ENCODE results near the gene CDC42EP5. TPM values are rescaled to one million over a fixed set of nuclear protein-coding genes. Genes with fewer than 3 reads are reported as not detected.

Gene CDC42EP5
- total RNA-seq, 4 donors from 2014 or later, result 6.0 to 39.4 (median 9.8) TPM

GRCh38 chr19:54421521-54421920 is 51.6 kb downstream of the CDC42EP5 start:
- no peak for TF ChIP-seq POLR2A (IDR thresholded peaks at IDR 0.05)
- TF ChIP-seq CTCF (IDR thresholded peaks at IDR 0.05), result no peak
- peaks cover 0 to 26% (median 0%) of the 10 kb centered on the region in 3 donors for H3K4me1 ChIP-seq
- intact Hi-C loops (cut with DNase I), result no loop called here
- H3K27me3 ChIP-seq, result peaks cover 0 to 99% (median 4%) of the 10 kb centered on the region in 4 donors
- no CpG with 5 or more reads among the region's 7 CpGs for WGBS, 2 donors
- H3K27ac ChIP-seq, result no peak overlapping the region
- no peaks in the 10 kb centered on the region for H3K9me3 ChIP-seq
- DNase-seq, result no peak
- no peaks in the 10 kb centered on the region for H3K36me3 ChIP-seq
- no peak overlapping the region for H3K4me3 ChIP-seq

GRCh38 chr19:54421169-54421516 is 52.0 kb downstream of the CDC42EP5 start:
- Histone ChIP-seq H3K27me3 (peaks cover 0 to 99% (median 6%) of the 10 kb centered on the region in 4 donors), H3K9me3 (no peaks in the 10 kb centered on the region), H3K4me3 (no peak overlapping the region), H3K36me3 (no peaks in the 10 kb centered on the region), H3K27ac (peak overlapping the region in 1 of 4 donors; percentile 40), H3K4me1 (peaks cover 0 to 28% (median 0%) of the 10 kb centered on the region in 3 donors)
- no peak for DNase-seq
- WGBS, 2 donors, result 63% methylated on average over 3 of the region's 9 CpGs; no CpG with 5 or more reads in 1 of the 2 donors
- intact Hi-C loops (cut with DNase I), result no loop called here
- TF ChIP-seq CTCF (IDR thresholded peaks at IDR 0.05), result no peak

- peak overlapping the region in 1 of 4 donors; percentile 28 for H3K4me3 ChIP-seq
- intact Hi-C loops (cut with DNase I), result no loop called here
- peaks cover 0 to 99% (median 9%) of the 10 kb centered on the region in 4 donors for H3K27me3 ChIP-seq
- no peaks in the 10 kb centered on the region for H3K9me3 ChIP-seq
- no peaks in the 10 kb centered on the region for H3K36me3 ChIP-seq
- DNase-seq, result no peak
- TF ChIP-seq POLR2A (IDR thresholded peaks at IDR 0.05), result no peak
- TF ChIP-seq CTCF (IDR thresholded peaks at IDR 0.05), result no peak
- 20% methylated on average over 3 of the region's 37 CpGs; no CpG with 5 or more reads in 1 of the 2 donors for WGBS, 2 donors
- H3K4me1 ChIP-seq, result peaks cover 0 to 33% (median 0%) of the 10 kb centered on the region in 3 donors
- H3K27ac ChIP-seq, result peak overlapping the region in 1 of 4 donors; percentile 40
Measured at GRCh38 chr19:54420383-54421168, 52.5 kb downstream of the CDC42EP5 start.

- no peaks in the 10 kb centered on the region for H3K9me3 ChIP-seq
- H3K4me3 ChIP-seq, result peak overlapping the region in 1 of 4 donors; percentile 28
- H3K4me1 ChIP-seq, result peaks cover 0 to 38% (median 0%) of the 10 kb centered on the region in 3 donors
- WGBS, 2 donors, result 33 to 50% methylated on average over 1 to 2 of the region's 10 CpGs
- no peaks in the 10 kb centered on the region for H3K36me3 ChIP-seq
- no peak for TF ChIP-seq CTCF (IDR thresholded peaks at IDR 0.05)
- TF ChIP-seq POLR2A (IDR thresholded peaks at IDR 0.05), result no peak
- no peak for DNase-seq
- H3K27ac ChIP-seq, result peak overlapping the region in 2 of 4 donors; percentile 9 to 10
- H3K27me3 ChIP-seq, result peaks cover 0 to 99% (median 10%) of the 10 kb centered on the region in 4 donors
- intact Hi-C loops (cut with DNase I), result no loop called here
Measured at GRCh38 chr19:54420068-54420382, 53.1 kb downstream of the CDC42EP5 start.

GRCh38 chr19:54418930-54419800 is 53.9 kb downstream of the CDC42EP5 start:
- H3K4me1 ChIP-seq, result peaks cover 0 to 41% (median 0%) of the 10 kb centered on the region in 3 donors
- intact Hi-C loops (cut with DNase I), result no loop called here
- TF ChIP-seq POLR2A (IDR thresholded peaks at IDR 0.05), result no peak
- no peak for TF ChIP-seq CTCF (IDR thresholded peaks at IDR 0.05)
- H3K27me3 ChIP-seq, result peaks cover 0 to 99% (median 11%) of the 10 kb centered on the region in 4 donors
- 71 to 85% methylated on average over 7 to 12 of the region's 26 CpGs for WGBS, 2 donors
- H3K9me3 ChIP-seq, result no peaks in the 10 kb centered on the region
- DNase-seq, result no peak
- H3K36me3 ChIP-seq, result no peaks in the 10 kb centered on the region
- H3K27ac ChIP-seq, result peak overlapping the region in 1 of 4 donors; percentile 10
- H3K4me3 ChIP-seq, result no peak overlapping the region

All from esophagus squamous epithelium (tissue), 5 donors.